CD4-positive, alpha-beta T cell treated with Interleukin-15 for 4 hours (primary cell): Measurements from ENCODE around the gene GDAP1L1.
A peak's percentile ranks its signal among the peaks of the same experiment; 100 is the strongest.

Experiments used
- DNase-seq: peaks from one replicate; pipeline ENCODE4 v3.0.0-alpha.2; 2020; ENCODE audit warnings: low spot score

GDAP1L1 gene

GRCh38 chr20:44247131-44247571 lies at the start of gene GDAP1L1:
Gene GDAP1L1, plus strand, starts transcription at chr20:44247308. Its CDS starts 27 bp downstream, at chr20:44247335.
- no peak for DNase-seq

- DNase-seq, result peak; percentile 59
These were observed 48.2 kb upstream of the GDAP1L1 start for GRCh38 chr20:44198872-44199271.

- no peak for DNase-seq
These were observed 47.2 kb upstream of the GDAP1L1 start for GRCh38 chr20:44199877-44200276.

GRCh38 chr20:44200371-44200770 lies 46.7 kb upstream of the GDAP1L1 start:
- DNase-seq, result no peak

- no peak for DNase-seq
These were observed 46.1 kb upstream of the GDAP1L1 start for GRCh38 chr20:44200983-44201382.

GRCh38 chr20:44203161-44203560 lies 43.9 kb upstream of the GDAP1L1 start:
- DNase-seq, result no peak

GRCh38 chr20:44204156-44204831 lies 42.8 kb upstream of the GDAP1L1 start:
- DNase-seq, result no peak

GRCh38 chr20:44204832-44205215 lies 42.3 kb upstream of the GDAP1L1 start:
- DNase-seq, result no peak

- DNase-seq, result no peak
These were observed 41.0 kb upstream of the GDAP1L1 start for GRCh38 chr20:44206132-44206531.

- no peak for DNase-seq
These were observed 39.9 kb upstream of the GDAP1L1 start for GRCh38 chr20:44207126-44207723.

- DNase-seq, result no peak
These were observed 38.9 kb upstream of the GDAP1L1 start for GRCh38 chr20:44208165-44208564.

GRCh38 chr20:44208770-44209169 lies 38.3 kb upstream of the GDAP1L1 start:
- no peak for DNase-seq

GRCh38 chr20:44209686-44210405 lies 37.3 kb upstream of the GDAP1L1 start:
- no peak for DNase-seq

GRCh38 chr20:44210406-44211176 lies 36.5 kb upstream of the GDAP1L1 start, which contains the start of gene OSER1:
Gene OSER1, minus strand, starts transcription at chr20:44210771. Its CDS starts 3,814 bp downstream, at chr20:44206957.
- DNase-seq, result peak; percentile 97

GRCh38 chr20:44211177-44212039 lies 35.7 kb upstream of the GDAP1L1 start:
- peak; percentile 6 for DNase-seq

GRCh38 chr20:44212792-44213191 lies 34.3 kb upstream of the GDAP1L1 start:
- DNase-seq, result peak; percentile 34

GRCh38 chr20:44215125-44215524 lies 32.0 kb upstream of the GDAP1L1 start:
- peak; percentile 77 for DNase-seq

- DNase-seq, result peak; percentile 73
These were observed 29.6 kb upstream of the GDAP1L1 start for GRCh38 chr20:44217342-44218092.

GRCh38 chr20:44218446-44218845 lies 28.7 kb upstream of the GDAP1L1 start:
- peak; percentile 48 for DNase-seq

GRCh38 chr20:44219170-44219730 lies 27.9 kb upstream of the GDAP1L1 start:
- DNase-seq, result peak; percentile 24
